Activated T-cell treated with anti-CD3 and anti-CD28 coated beads, Interleukin-2, amount 50 U/mL, for 4 hours (primary cell): ENCODE measurements around the gene LGI4. TPM values are rescaled to one million over a fixed set of nuclear protein-coding genes. Genes with fewer than 3 reads are reported as not detected.

Experiments used
- total RNA-seq, 3 donors: library from RNA; stranded (reverse); gene quantifications; one replicate each; pipeline ENCODE4 v1.2.1, GENCODE V29; 2021

The LGI4 gene
- total RNA-seq, 3 donors from 2014 or later, result 0.14 TPM; not detected in 2

Other genes with a start within 250 kb of the LGI4 start
- gene ZNF30, start 208.2 kb downstream of the LGI4 start, total RNA-seq, result 1 to 10 TPM; 4.7 to 6.1 (median 4.8) TPM
- gene ZNF792, start 170.8 kb downstream of the LGI4 start, total RNA-seq, result 1 to 10 TPM; 2.4 to 2.6 (median 2.6) TPM
- 100 to 1,000 TPM; 162 to 192 (median 170) TPM for gene GRAMD1A, start 134.7 kb downstream of the LGI4 start, total RNA-seq
- 1 to 10 TPM; 1.1 to 2.3 (median 1.2) TPM for gene SCN1B, start 104.6 kb downstream of the LGI4 start, total RNA-seq
- gene HPN, start 93.3 kb downstream of the LGI4 start, total RNA-seq, result under 1 TPM in 2 of 3 donors, not detected in 1; 0.26 to 0.38 TPM
- under 1 TPM; 0.23 to 0.63 (median 0.41) TPM for gene FXYD3, start 19.2 kb downstream of the LGI4 start, total RNA-seq
- gene FXYD1, start 3.8 kb upstream of the LGI4 start, total RNA-seq, result 1 to 10 TPM in 2 of 3 donors, under 1 TPM in 1; 0.95 to 1.6 (median 1.4) TPM
- gene FXYD7, start 8.2 kb upstream of the LGI4 start, total RNA-seq, result under 1 TPM in 1 of 3 donors, not detected in 2; 0.48 TPM
- 100 to 1,000 TPM; 363 to 466 (median 421) TPM for gene FXYD5, start 19.7 kb upstream of the LGI4 start, total RNA-seq
- gene FAM187B, start 93.7 kb upstream of the LGI4 start, total RNA-seq, result not detected
- gene LSR, start 113.9 kb upstream of the LGI4 start, total RNA-seq, result 10 to 100 TPM; 14.0 to 18.7 (median 17.1) TPM
- gene USF2, start 133.9 kb upstream of the LGI4 start, total RNA-seq, result 100 to 1,000 TPM; 130 to 145 (median 144) TPM
- under 1 TPM; 0.58 to 0.81 (median 0.60) TPM for gene HAMP, start 147.5 kb upstream of the LGI4 start, total RNA-seq
- gene MAG, start 157.1 kb upstream of the LGI4 start, total RNA-seq, result under 1 TPM in 1 of 3 donors, not detected in 2; 0.29 TPM
- 1 to 10 TPM; 1.3 to 5.2 (median 1.4) TPM for gene CD22, start 194.1 kb upstream of the LGI4 start, total RNA-seq
- gene FFAR1, start 212.8 kb upstream of the LGI4 start, total RNA-seq, result not detected
- under 1 TPM; 0.30 to 0.91 (median 0.61) TPM for gene FFAR3, start 223.4 kb upstream of the LGI4 start, total RNA-seq
- gene GPR42, start 236.0 kb upstream of the LGI4 start, total RNA-seq, result under 1 TPM in 2 of 3 donors, not detected in 1; 0.21 to 0.25 TPM